ENCODE measurements around the gene HSPA12B. TPM values are rescaled to one million over a fixed set of nuclear protein-coding genes. Genes with fewer than 3 reads are reported as not detected.

The HSPA12B gene
- total and polyA plus RNA-seq, 2 donors (not counting 3 experiments of a cell fraction or from before 2014, with no cell fraction given), result 3.7 to 6.6 TPM

GRCh38 chr20:3795511-3796468 is 63.3 kb downstream of the HSPA12B start, which contains the start of gene CDC25B:
CDC25B (plus strand) TSS chr20:3796310; CDS start chr20:3796532, 222 bp downstream.
- H4K20me1 ChIP-seq (replicated peaks; ENCODE audit: control insufficient read depth, extremely low read depth, insufficient read depth, low read length), result no peaks in the 10 kb centered on the region
- no peaks in the 10 kb centered on the region for H3K9me3 ChIP-seq (replicated peaks; ENCODE audit: control insufficient read depth, insufficient read depth, low read length)
- intact Hi-C loops (cut with micrococcal nuclease) (loop anchor here (1.0 kb wide), 2 partner anchors 13 to 25 kb away; partner anchors contain the start of gene AP5S1), dilution Hi-C loops (cut with MboI; ENCODE audit: extremely low pct_ligation_motif_present, low sequenced_read_pairs) (no loop called here)
- peak within 1 kb of the TSS; percentile 75 for H3K4me2 ChIP-seq (ENCODE audit: insufficient read depth, low read length)
- H3K27me3 ChIP-seq (ENCODE audit: control insufficient read depth in 2 of 2, insufficient read depth in 2 of 2, low read length in 2 of 2), result no peaks in the 10 kb centered on the region
- FAIRE-seq (peak; percentile 97), DNase-seq (ENCODE audit: low read depth, low spot score) (peak; percentile 88)
- ChIA-PET POLR2A (interaction anchor here (1.0 to 1.2 kb wide), 3 partner anchors 9 to 25 kb away, joined by 3 to 4 read pairs (median 3); partner anchors contain the start of gene SPEF1), CTCF (interaction anchor here (1.0 to 2.1 kb wide), 6 partner anchors 9 to 59 kb away, joined by 3 to 29 read pairs (median 5); partner anchors contain the start of genes AP5S1, CENPB and SPEF1)
- H3K9me1 ChIP-seq (replicated peaks; ENCODE audit: control insufficient read depth, extremely low read depth, insufficient read depth, low read length), result no peaks in the 10 kb centered on the region
- peak within 1 kb of the TSS; percentile 66 to 90 (median 70) for H3K4me3 ChIP-seq (replicated peaks in 1 of 3; ENCODE audit: insufficient read depth in 1 of 3, low read depth in 1 of 3, low read length in 3 of 3)
- BruUV-seq (replicated peaks), result TSS peak; percentile 84
- peaks cover 20% of the 10 kb centered on the region for H3K4me1 ChIP-seq (ENCODE audit: control insufficient read depth, extremely low read depth, insufficient read depth, low read length)
- peak within 1 kb of the TSS; percentile 79 for H2AFZ ChIP-seq (ENCODE audit: low read depth, low read length)
- peaks cover 25% of the 10 kb centered on the region for H3K79me2 ChIP-seq (ENCODE audit: control insufficient read depth, insufficient read depth, low read length)
- TF ChIP-seq CTCF (IDR thresholded peaks at IDR 0.05; ENCODE audit: extremely low read depth in 1 of 2, insufficient read depth in 1 of 2, low read depth in 1 of 2, low read length in 2 of 2) (peak in 1 of 2 donors; percentile 49), POLR2A (IDR thresholded peaks at IDR 0.05; ENCODE audit: low read depth, low read length) (peak; percentile 61), FOS (IDR thresholded peaks at IDR 0.05; ENCODE audit: borderline replicate concordance, insufficient read depth, low read length) (no peak), MYC (IDR thresholded peaks at IDR 0.05; ENCODE audit: low read depth, low read length) (no peak), POLR2AphosphoS5 (IDR thresholded peaks at IDR 0.05; ENCODE audit: insufficient read depth, low read depth, low read length) (peak; percentile 57), EZH2 (IDR thresholded peaks at IDR 0.05; ENCODE audit: borderline replicate concordance, low read depth, low read length, severe bottlenecking) (no peak), GATA2 (IDR thresholded peaks at IDR 0.05; ENCODE audit: insufficient read depth, insufficient read length, low read depth, low read length) (no peak), MAX (IDR thresholded peaks at IDR 0.05; ENCODE audit: insufficient read depth, insufficient read length) (no peak)
- no peaks in the 10 kb centered on the region for H3K36me3 ChIP-seq (ENCODE audit: control insufficient read depth in 2 of 2, extremely low read depth in 1 of 2, insufficient read depth in 2 of 2, low read length in 2 of 2)
- peak within 1 kb of the TSS; percentile 91 for H3K9ac ChIP-seq (replicated peaks; ENCODE audit: extremely low read depth, insufficient read depth, low read length)
- H3K27ac ChIP-seq (ENCODE audit: insufficient read depth, low read depth, low read length), result peak within 1 kb of the TSS; percentile 84
